HEK293 (cell line): ENCODE measurements around the gene MAN1C1.
"Not testable (repeated sequence)": the region's sequence is repeated elsewhere in the genome, so short reads cannot be mapped to it uniquely, and the experiment has no call there.

ENCODE experiments used
- CTCF ChIA-PET: fragments of 350-600 bp; formaldehyde crosslinking; extraction: SDS; loops from one replicate; lab custom pipeline; 2021; ENCODE audit warnings: antibody characterized with exemption; lab: Yijun Ruan, JAX
- POLR2A ChIA-PET: fragments of 300-600 bp; formaldehyde crosslinking; extraction: SDS; loops from one replicate; lab custom pipeline; 2020; ENCODE audit warnings: antibody characterized with exemption, inconsistent platforms; lab: Yijun Ruan, JAX
- H3K27ac ChIP-seq: fragments of 200-500 bp; sonication (Bioruptor generic); 2 replicates; pipeline ENCODE4 v1.5.1; 2014; ENCODE audit warnings: low read depth, low read length, control low read depth, inconsistent platforms; ENCODE audit errors: extremely low read depth
- H3K36me3 ChIP-seq, 2 experiments: fragments of 200-500 bp in 1 of 2; sonication (Bioruptor generic) in 1 of 2; 1 replicate in 1 of 2; 2 replicates in 1 of 2; pipeline ENCODE4 v1.5.1; 2014 to 2017; ENCODE audit warnings: inconsistent platforms in 2 of 2, low read length in 2 of 2; ENCODE audit not compliant: control insufficient read depth in 2 of 2, insufficient read depth in 1 of 2
- H3K4me1 ChIP-seq: fragments of 200-500 bp; sonication (Bioruptor generic); 2 replicates; pipeline ENCODE4 v1.5.1; 2014; ENCODE audit warnings: mild to moderate bottlenecking, low read length, inconsistent platforms; ENCODE audit not compliant: control insufficient read depth, insufficient read depth
- H3K4me3 ChIP-seq: 2 replicates; pipeline ENCODE4 v1.5.1; 2011; ENCODE audit warnings: low read depth, mild to moderate bottlenecking, control low read depth, low read length, moderate library complexity
- H3K9me3 ChIP-seq: fragments of 200-500 bp; sonication (Bioruptor generic); 2 replicates; pipeline ENCODE4 v1.5.1; 2014; ENCODE audit warnings: low read depth, low read length, inconsistent platforms; ENCODE audit not compliant: control insufficient read depth, insufficient read depth
- EGR2 ChIP-seq: fragments of 450-650 bp; formaldehyde crosslinking; IDR thresholded peaks from 2 replicates; pipeline ENCODE4 v1.5.1; 2016; ENCODE audit warnings: low read depth, missing biosample characterization, missing genetic modification characterization
- KLF17 ChIP-seq: fragments of 450-650 bp; formaldehyde crosslinking; IDR thresholded peaks from 2 replicates; pipeline ENCODE4 v1.5.1; 2016; ENCODE audit warnings: missing biosample characterization, missing genetic modification characterization
- PRDM1 ChIP-seq: fragments of 450-650 bp; formaldehyde crosslinking; IDR thresholded peaks from 2 replicates; pipeline ENCODE4; 2016; ENCODE audit warnings: missing biosample characterization, missing genetic modification characterization
- PRDM2 ChIP-seq: fragments of 450-650 bp; formaldehyde crosslinking; IDR thresholded peaks from 2 replicates; pipeline ENCODE4 v1.5.1; 2016; ENCODE audit warnings: missing biosample characterization, missing genetic modification characterization, borderline replicate concordance
- SCRT1 ChIP-seq: fragments of 450-650 bp; formaldehyde crosslinking; IDR thresholded peaks from 2 replicates; pipeline ENCODE4 v1.5.1; 2016; ENCODE audit warnings: missing biosample characterization, missing genetic modification characterization, borderline replicate concordance
- SP7 ChIP-seq: fragments of 450-650 bp; formaldehyde crosslinking; IDR thresholded peaks from 2 replicates; pipeline ENCODE4 v1.5.1; 2016; ENCODE audit warnings: missing biosample characterization, missing genetic modification characterization
- ZBTB1 ChIP-seq: fragments of 450-650 bp; formaldehyde crosslinking; IDR thresholded peaks from 2 replicates; pipeline ENCODE4 v1.5.1; 2016; ENCODE audit warnings: missing biosample characterization, missing genetic modification characterization
- ZBTB48 ChIP-seq: fragments of 450-650 bp; formaldehyde crosslinking; IDR thresholded peaks from 2 replicates; pipeline ENCODE4 v1.5.1; 2016; ENCODE audit warnings: missing biosample characterization, missing genetic modification characterization
- ZFHX2 ChIP-seq: fragments of 450-650 bp; formaldehyde crosslinking; conservative IDR thresholded peaks from 2 replicates; pipeline ENCODE4 v1.5.1; 2016; ENCODE audit warnings: missing biosample characterization, missing genetic modification characterization
- ZFP37 ChIP-seq: fragments of 450-650 bp; formaldehyde crosslinking; IDR thresholded peaks from 2 replicates; pipeline ENCODE4 v1.5.1; 2016; ENCODE audit warnings: missing biosample characterization, missing genetic modification characterization
- ZNF16 ChIP-seq: fragments of 450-650 bp; formaldehyde crosslinking; IDR thresholded peaks from 2 replicates; pipeline ENCODE4 v1.5.1; 2016; ENCODE audit warnings: low read depth, missing biosample characterization, missing genetic modification characterization
- ZNF184 ChIP-seq: fragments of 450-650 bp; IDR thresholded peaks from 2 replicates; pipeline ENCODE4 v1.5.1; 2018; ENCODE audit warnings: missing biosample characterization, mild to moderate bottlenecking, missing genetic modification characterization
- ZNF366 ChIP-seq: fragments of 450-650 bp; formaldehyde crosslinking; conservative IDR thresholded peaks from 2 replicates; pipeline ENCODE4 v1.5.1; 2016; ENCODE audit warnings: missing biosample characterization, missing genetic modification characterization
- ZNF404 ChIP-seq: fragments of 450-650 bp; formaldehyde crosslinking; IDR thresholded peaks from 2 replicates; pipeline ENCODE4 v1.5.1; 2017; ENCODE audit warnings: missing biosample characterization, missing genetic modification characterization
- ZNF501 ChIP-seq: fragments of 450-650 bp; formaldehyde crosslinking; IDR thresholded peaks from 2 replicates; pipeline ENCODE4 v1.5.1; 2016; ENCODE audit warnings: missing biosample characterization, missing genetic modification characterization
- ZNF830 ChIP-seq: fragments of 450-650 bp; IDR thresholded peaks from 2 replicates; pipeline ENCODE4 v1.5.0; 2018; ENCODE audit warnings: missing biosample characterization, missing genetic modification characterization, low read depth, mild to moderate bottlenecking, moderate library complexity
- ZXDB ChIP-seq: fragments of 450-650 bp; formaldehyde crosslinking; IDR thresholded peaks from 2 replicates; pipeline ENCODE4 v1.5.1; 2016; ENCODE audit warnings: missing biosample characterization, missing genetic modification characterization

Gene MAN1C1

GRCh38 chr1:25699059-25699458 lies 82.5 kb downstream of the MAN1C1 start:
- POLR2A ChIA-PET, H3K27ac ChIP-seq, H3K9me3 ChIP-seq, H3K36me3 ChIP-seq, H3K4me1 ChIP-seq, CTCF ChIA-PET, H3K4me3 ChIP-seq: not testable (repeated sequence)

- Histone ChIP-seq H3K9me3 (no peaks in the 10 kb centered on the region), H3K27ac (no peak overlapping the region), H3K4me3 (no peak overlapping the region), H3K4me1 (no peaks in the 10 kb centered on the region), H3K36me3 (no peaks in the 10 kb centered on the region)
- ChIA-PET POLR2A (no interaction called here), CTCF (interaction anchor here (0.6 kb wide), 1 partner anchor 534 kb away, joined by 3 read pairs; no protein-coding TSS in a partner anchor)
- no peak for TF ChIP-seq ZNF404 (tag by site-specific recombination)
- TF ChIP-seq EGR2 (tag by site-specific recombination), result 0 out of 2 replicates have a peak, but pooled peaks have one; percentile 39
- TF ChIP-seq ZNF830 (tag by site-specific recombination), result no peak
- peak; percentile 64 for TF ChIP-seq ZFHX2 (tag by site-specific recombination)
Observed at GRCh38 chr1:25699500-25700143, 83.0 kb downstream of the MAN1C1 start.

- TF ChIP-seq ZNF16 (no peak), ZBTB48 (tag by site-specific recombination) (no peak), PRDM1 (tag by site-specific recombination) (no peak), ZBTB1 (tag by site-specific recombination) (no peak), ZNF366 (tag by site-specific recombination) (no peak)
- H3K4me1 ChIP-seq, result no peaks in the 10 kb centered on the region
- CTCF ChIA-PET, result interaction anchor here (0.6 kb wide), 1 partner anchor 535 kb away, joined by 3 read pairs; no protein-coding TSS in a partner anchor
- H3K36me3 ChIP-seq, result no peaks in the 10 kb centered on the region
- H3K9me3 ChIP-seq, result no peaks in the 10 kb centered on the region
- POLR2A ChIA-PET, result interaction anchor here (0.6 kb wide), 1 partner anchor 201 kb away, joined by 5 read pairs; no protein-coding TSS in a partner anchor
- H3K27ac ChIP-seq, result no peak overlapping the region
- no peak overlapping the region for H3K4me3 ChIP-seq
Observed at GRCh38 chr1:25700144-25700523, 83.5 kb downstream of the MAN1C1 start.

GRCh38 chr1:25700626-25701025 lies 84.0 kb downstream of the MAN1C1 start:
- TF ChIP-seq KLF17 (tag by site-specific recombination) (no peak), ZFP37 (tag by site-specific recombination) (no peak), SP7 (tag by site-specific recombination) (no peak), SCRT1 (tag by site-specific recombination) (no peak), PRDM2 (tag by site-specific recombination) (no peak), ZNF184 (tag by site-specific recombination) (no peak), ZXDB (tag by site-specific recombination) (no peak), ZNF501 (tag by site-specific recombination) (no peak)
- Histone ChIP-seq H3K9me3 (no peaks in the 10 kb centered on the region), H3K36me3 (no peaks in the 10 kb centered on the region), H3K27ac (no peak overlapping the region), H3K4me3 (no peak overlapping the region), H3K4me1 (no peaks in the 10 kb centered on the region)
- ChIA-PET POLR2A (interaction anchor here (0.6 kb wide), 1 partner anchor 201 kb away, joined by 5 read pairs; no protein-coding TSS in a partner anchor), CTCF (no interaction called here)
